Kidney epithelial cell (primary cell): ENCODE results near the gene NPLOC4. TPM values are rescaled to one million over a fixed set of nuclear protein-coding genes. Genes with fewer than 3 reads are reported as not detected.
A peak's percentile ranks its signal among the peaks of the same experiment; 100 is the strongest.

ENCODE experiments used
- DNase-seq: peaks from one replicate; pipeline ENCODE4 v3.0.0-alpha.2; 2010; ENCODE audit warnings: low read depth
- H3K27me3 ChIP-seq: 2 replicates; pipeline ENCODE4 v1.6.0; 2011; ENCODE audit warnings: low read length; ENCODE audit not compliant: control insufficient read depth, insufficient read depth
- H3K36me3 ChIP-seq: 2 replicates; pipeline ENCODE4 v1.5.1; 2011; ENCODE audit warnings: low read length; ENCODE audit not compliant: control insufficient read depth, insufficient read depth
- H3K4me3 ChIP-seq: 2 replicates; pipeline ENCODE4 v1.5.1; 2011; ENCODE audit warnings: low read depth, mild to moderate bottlenecking, control low read depth, low read length
- CTCF ChIP-seq: IDR thresholded peaks from 2 replicates; pipeline ENCODE4 v1.5.1; 2011; ENCODE audit warnings: mild to moderate bottlenecking, moderate library complexity, low read length, control low read depth, inconsistent platforms; ENCODE audit not compliant: insufficient read depth, poor library complexity, severe bottlenecking
- total RNA-seq: library from RNA; depleted of rRNA; stranded (reverse); fragments of >200 nt; gene quantifications from 2 replicates; pipeline ENCODE4 v1.2.3, GENCODE V29; 2015

Gene NPLOC4
- total RNA-seq, 1 donor from 2014 or later: 61.4 TPM

GRCh38 chr17:81509207-81509971 lies 127.5 kb downstream of the NPLOC4 start:
- DNase-seq: no peak
- no peak for TF ChIP-seq CTCF
- Histone ChIP-seq H3K4me3 (peak overlapping the region; percentile 61), H3K36me3 (peaks cover 14% of the 10 kb centered on the region), H3K27me3 (no peaks in the 10 kb centered on the region)

- H3K4me3 ChIP-seq: peak overlapping the region; percentile 61
- no peak for TF ChIP-seq CTCF
- peaks cover 14% of the 10 kb centered on the region for H3K36me3 ChIP-seq
- DNase-seq: no peak
- H3K27me3 ChIP-seq: no peaks in the 10 kb centered on the region
Measured at GRCh38 chr17:81508639-81509206, 128.2 kb downstream of the NPLOC4 start.

Other genes starting within 250 kb of the NPLOC4 start
- 6.6 and 15.1 TPM in 2 replicates for gene BAHCC1, start 241.7 kb downstream of the NPLOC4 start, total RNA-seq
- 8,883 and 9,424 TPM in 2 replicates for gene ACTG1, start 124.3 kb downstream of the NPLOC4 start, total RNA-seq
- 0.29 and 0.41 TPM in 2 replicates for gene FSCN2, start 108.7 kb downstream of the NPLOC4 start, total RNA-seq
- gene FAAP100, start 84.8 kb downstream of the NPLOC4 start, total RNA-seq: 41.4 and 49.1 TPM in 2 replicates
- gene TSPAN10, start 84 bp upstream of the NPLOC4 start, total RNA-seq: 0.17 and 0.68 TPM in 2 replicates
- gene PDE6G, start 19.4 kb upstream of the NPLOC4 start, total RNA-seq: 2.2 and 5.3 TPM in 2 replicates
- gene OXLD1, start 29.5 kb upstream of the NPLOC4 start, total RNA-seq: 31.3 and 41.7 TPM in 2 replicates
- 22.0 and 25.6 TPM in 2 replicates for gene CCDC137, start 29.6 kb upstream of the NPLOC4 start, total RNA-seq
- gene ARL16, start 46.7 kb upstream of the NPLOC4 start, total RNA-seq: 58.9 and 67.1 TPM in 2 replicates
- gene HGS, start 46.9 kb upstream of the NPLOC4 start, total RNA-seq: 215 and 239 TPM in 2 replicates
- 66.1 and 70.5 TPM in 2 replicates for gene MRPL12, start 66.3 kb upstream of the NPLOC4 start, total RNA-seq
- 23.7 and 27.8 TPM in 2 replicates for gene SLC25A10, start 75.2 kb upstream of the NPLOC4 start, total RNA-seq
- not detected in 2 replicates for gene GCGR, start 167.0 kb upstream of the NPLOC4 start, total RNA-seq
- gene MCRIP1, start 196.2 kb upstream of the NPLOC4 start, total RNA-seq: 131 and 137 TPM in 2 replicates
- gene PPP1R27, start 197.9 kb upstream of the NPLOC4 start, total RNA-seq: 0.38 TPM in 1 of 2 replicates, not detected in the other
- gene P4HB, start 223.4 kb upstream of the NPLOC4 start, total RNA-seq: 870 and 1,165 TPM in 2 replicates
- 243 and 355 TPM in 2 replicates for gene ARHGDIA, start 234.2 kb upstream of the NPLOC4 start, total RNA-seq